ENCODE measurements around the gene FKBP4. TPM values are rescaled to one million over a fixed set of nuclear protein-coding genes. Genes with fewer than 3 reads are reported as not detected.

Gene FKBP4
- total and polyA plus RNA-seq, 8 donors, result 25.3 to 57.2 (median 44.5) TPM

DNA sequence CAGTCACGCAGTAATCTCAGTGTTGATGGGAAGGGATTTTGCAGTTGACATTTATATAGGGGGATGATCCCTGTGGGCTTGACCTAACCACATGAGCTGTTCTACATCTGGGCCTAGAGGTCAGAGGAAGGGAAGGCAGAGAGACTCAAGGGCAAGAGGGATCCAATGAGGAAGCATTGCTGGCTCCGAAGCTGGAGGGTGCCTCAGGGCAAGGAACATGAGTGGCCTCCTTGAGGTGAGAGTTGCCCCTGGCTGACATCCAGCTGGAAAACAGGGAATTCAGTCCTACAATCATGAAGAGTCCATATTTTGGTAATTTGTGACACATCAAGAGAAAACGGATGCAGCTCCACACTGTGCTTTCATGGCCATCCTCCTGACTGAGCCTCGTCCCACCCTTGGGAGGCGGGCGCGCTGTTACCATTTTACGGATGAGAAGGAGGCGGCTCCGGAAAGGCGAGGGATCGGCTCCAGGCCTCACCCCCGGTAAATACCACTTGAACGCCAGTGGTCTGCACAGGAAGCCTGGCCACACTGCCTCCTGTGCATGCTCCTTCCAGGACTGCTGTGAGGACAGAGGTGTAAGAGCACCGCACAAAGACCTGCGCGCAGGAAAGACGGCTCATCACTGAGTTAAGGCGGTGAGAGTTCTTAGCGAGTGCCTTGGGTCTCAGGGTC is 18.5 kb upstream of the FKBP4 start:
- Histone ChIP-seq H3K9me3 (no peaks in the 10 kb centered on the region), H3K36me3 (no peaks in the 10 kb centered on the region), H3K4me1 (no peaks in the 10 kb centered on the region), H3K27ac (no peak overlapping the region), H3K4me3 (no peak overlapping the region), H3K27me3 (peaks cover 0 to 4% (median 0%) of the 10 kb centered on the region in 3 donors)
- DNase-seq, result no peak
- TF ChIP-seq EP300 (IDR thresholded peaks at IDR 0.05) (no peak), POLR2AphosphoS5 (IDR thresholded peaks at IDR 0.05) (no peak), POLR2A (IDR thresholded peaks at IDR 0.05) (no peak)
- TF ChIP-seq, protein P1, sequence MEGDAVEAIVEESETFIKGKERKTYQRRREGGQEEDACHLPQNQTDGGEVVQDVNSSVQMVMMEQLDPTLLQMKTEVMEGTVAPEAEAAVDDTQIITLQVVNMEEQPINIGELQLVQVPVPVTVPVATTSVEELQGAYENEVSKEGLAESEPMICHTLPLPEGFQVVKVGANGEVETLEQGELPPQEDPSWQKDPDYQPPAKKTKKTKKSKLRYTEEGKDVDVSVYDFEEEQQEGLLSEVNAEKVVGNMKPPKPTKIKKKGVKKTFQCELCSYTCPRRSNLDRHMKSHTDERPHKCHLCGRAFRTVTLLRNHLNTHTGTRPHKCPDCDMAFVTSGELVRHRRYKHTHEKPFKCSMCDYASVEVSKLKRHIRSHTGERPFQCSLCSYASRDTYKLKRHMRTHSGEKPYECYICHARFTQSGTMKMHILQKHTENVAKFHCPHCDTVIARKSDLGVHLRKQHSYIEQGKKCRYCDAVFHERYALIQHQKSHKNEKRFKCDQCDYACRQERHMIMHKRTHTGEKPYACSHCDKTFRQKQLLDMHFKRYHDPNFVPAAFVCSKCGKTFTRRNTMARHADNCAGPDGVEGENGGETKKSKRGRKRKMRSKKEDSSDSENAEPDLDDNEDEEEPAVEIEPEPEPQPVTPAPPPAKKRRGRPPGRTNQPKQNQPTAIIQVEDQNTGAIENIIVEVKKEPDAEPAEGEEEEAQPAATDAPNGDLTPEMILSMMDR (IDR thresholded peaks at IDR 0.05), result no peak
- intact Hi-C loops (cut with DNase I; ENCODE audit: low total_unique reads), result no loop called here
- 83 to 89% (median 87%) methylated on average over 20 of the region's 20 CpGs for WGBS, 5 donors

DNA sequence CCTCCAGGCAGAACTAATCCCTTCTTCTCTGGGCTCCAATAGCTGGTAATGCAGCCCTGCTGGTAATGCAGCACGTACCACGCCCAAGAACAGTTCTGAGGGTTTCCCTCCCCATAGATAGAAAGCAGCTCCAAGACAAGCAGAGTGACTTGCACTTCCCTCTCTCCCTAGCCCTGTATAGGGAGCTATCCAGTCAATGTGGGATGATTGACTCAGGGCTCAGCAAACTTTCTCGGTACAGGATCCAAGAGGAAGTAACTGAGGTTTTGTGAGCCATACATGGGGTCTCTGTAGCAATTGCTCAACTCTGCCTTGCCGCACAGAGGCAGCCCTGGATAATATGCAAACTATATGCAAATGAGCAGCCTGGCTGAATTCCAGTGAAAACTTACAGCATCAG is 15.5 kb upstream of the FKBP4 start:
- DNase-seq, result no peak
- H3K9me3 ChIP-seq, result no peaks in the 10 kb centered on the region
- TF ChIP-seq POLR2AphosphoS5 (IDR thresholded peaks at IDR 0.05) (no peak), POLR2A (IDR thresholded peaks at IDR 0.05) (no peak), EP300 (IDR thresholded peaks at IDR 0.05) (no peak)
- TF ChIP-seq, protein P1 (IDR thresholded peaks at IDR 0.05), result no peak
- H3K4me3 ChIP-seq, result no peak overlapping the region
- H3K36me3 ChIP-seq, result no peaks in the 10 kb centered on the region
- intact Hi-C loops (cut with DNase I; ENCODE audit: low total_unique reads), result no loop called here
- no peak overlapping the region for H3K27ac ChIP-seq
- peaks cover 8 to 10% (median 9%) of the 10 kb centered on the region in 4 donors for H3K4me1 ChIP-seq
- peaks cover 0 to 17% (median 0%) of the 10 kb centered on the region in 3 donors for H3K27me3 ChIP-seq
- 45 to 62% (median 55%) methylated on average over 3 to 4 of the region's 4 CpGs for WGBS, 5 donors

DNA sequence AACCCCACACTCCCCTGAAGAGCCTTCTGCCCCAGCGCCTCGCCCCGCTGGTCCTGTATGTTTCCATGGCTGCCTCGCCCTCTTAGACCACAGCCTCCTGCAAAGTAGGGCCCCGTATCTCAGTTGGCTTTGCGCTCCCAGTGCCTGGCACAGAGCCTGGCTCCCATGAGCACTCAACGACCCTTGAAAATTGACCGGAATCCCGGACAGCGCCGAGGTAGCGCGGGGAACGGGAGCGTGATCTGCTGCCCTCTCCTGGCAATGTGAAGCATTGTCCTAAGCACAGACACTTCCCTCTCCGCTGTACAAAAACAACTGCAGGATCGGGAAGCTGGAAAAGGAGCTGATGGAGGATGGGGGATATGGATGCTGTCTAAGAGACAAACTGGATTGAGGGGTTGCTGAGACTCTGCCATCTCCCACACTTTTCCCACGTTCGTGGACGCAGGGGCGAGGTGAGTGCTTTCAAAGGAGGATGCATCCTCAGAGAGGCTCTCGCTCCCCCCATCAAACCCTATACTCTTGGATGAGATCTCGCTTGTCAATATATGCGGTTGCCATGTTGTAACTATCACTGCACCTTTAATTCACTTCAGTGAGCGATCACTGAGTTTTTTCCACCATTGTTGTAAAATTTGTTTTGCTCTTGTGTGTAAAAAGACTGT is 10.7 kb upstream of the FKBP4 start:
- Histone ChIP-seq H3K27ac (no peak overlapping the region), H3K27me3 (peaks cover 0 to 20% (median 0%) of the 10 kb centered on the region in 3 donors), H3K36me3 (no peaks in the 10 kb centered on the region), H3K9me3 (no peaks in the 10 kb centered on the region), H3K4me1 (peaks cover 11 to 19% (median 15%) of the 10 kb centered on the region in 4 donors), H3K4me3 (peak overlapping the region; percentile 7 to 28 (median 24))
- TF ChIP-seq, protein P1 (IDR thresholded peaks at IDR 0.05), result peak in 5 of 7 experiments; percentile 80 to 85 (median 81)
- TF ChIP-seq POLR2A (IDR thresholded peaks at IDR 0.05), result no peak
- TF ChIP-seq POLR2AphosphoS5 (IDR thresholded peaks at IDR 0.05), result peak in 1 of 3 donors; percentile 30
- TF ChIP-seq EP300 (IDR thresholded peaks at IDR 0.05), result no peak
- intact Hi-C loops (cut with DNase I; ENCODE audit: low total_unique reads), result no loop called here
- peak; percentile 70 to 89 for DNase-seq
- WGBS, 5 donors, result 9 to 13% (median 10%) methylated on average over 25 of the region's 25 CpGs

DNA sequence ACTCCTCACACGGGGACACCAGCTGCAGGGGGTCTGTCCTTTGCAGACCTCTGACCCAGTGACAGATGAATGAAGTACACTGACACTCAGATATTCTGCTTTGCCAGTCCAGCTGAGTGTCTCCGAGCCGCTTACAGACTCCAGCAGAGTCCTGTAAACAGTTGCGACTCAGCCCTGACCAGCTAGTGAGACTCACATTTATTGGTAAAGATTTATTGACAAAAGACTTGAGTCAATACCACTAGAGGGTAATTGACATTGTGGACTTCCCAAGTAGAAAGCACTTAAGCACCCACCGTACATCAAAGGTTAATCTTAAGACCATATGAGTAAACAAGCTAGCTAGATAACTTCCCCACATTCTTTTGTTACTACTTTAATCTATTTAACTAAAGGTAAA is 9.8 kb upstream of the FKBP4 start:
- Histone ChIP-seq H3K36me3 (no peaks in the 10 kb centered on the region), H3K27me3 (peaks cover 0 to 20% (median 0%) of the 10 kb centered on the region in 3 donors), H3K4me1 (peaks cover 11 to 19% (median 15%) of the 10 kb centered on the region in 4 donors), H3K9me3 (no peaks in the 10 kb centered on the region), H3K27ac (peak overlapping the region in 2 of 5 donors; percentile 18 to 36), H3K4me3 (no peak overlapping the region)
- DNase-seq, result peak in 1 of 2 donors; percentile 36
- WGBS, 5 donors, result 19 to 50% (median 35%) methylated on average over 5 of the region's 5 CpGs
- TF ChIP-seq, protein P1 (IDR thresholded peaks at IDR 0.05), result no peak
- intact Hi-C loops (cut with DNase I; ENCODE audit: low total_unique reads), result no loop called here

Data from stomach (tissue), 9 donors.